ENCODE results near the gene ONECUT1. TPM values are rescaled to one million over a fixed set of nuclear protein-coding genes. Genes with fewer than 3 reads are reported as not detected.

Gene ONECUT1
- total and polyA plus RNA-seq, 2 of the 8 experiments (the other 6 are each of a cell fraction or from before 2014, with no cell fraction given) = 0.65 to 6.4 TPM

DNA sequence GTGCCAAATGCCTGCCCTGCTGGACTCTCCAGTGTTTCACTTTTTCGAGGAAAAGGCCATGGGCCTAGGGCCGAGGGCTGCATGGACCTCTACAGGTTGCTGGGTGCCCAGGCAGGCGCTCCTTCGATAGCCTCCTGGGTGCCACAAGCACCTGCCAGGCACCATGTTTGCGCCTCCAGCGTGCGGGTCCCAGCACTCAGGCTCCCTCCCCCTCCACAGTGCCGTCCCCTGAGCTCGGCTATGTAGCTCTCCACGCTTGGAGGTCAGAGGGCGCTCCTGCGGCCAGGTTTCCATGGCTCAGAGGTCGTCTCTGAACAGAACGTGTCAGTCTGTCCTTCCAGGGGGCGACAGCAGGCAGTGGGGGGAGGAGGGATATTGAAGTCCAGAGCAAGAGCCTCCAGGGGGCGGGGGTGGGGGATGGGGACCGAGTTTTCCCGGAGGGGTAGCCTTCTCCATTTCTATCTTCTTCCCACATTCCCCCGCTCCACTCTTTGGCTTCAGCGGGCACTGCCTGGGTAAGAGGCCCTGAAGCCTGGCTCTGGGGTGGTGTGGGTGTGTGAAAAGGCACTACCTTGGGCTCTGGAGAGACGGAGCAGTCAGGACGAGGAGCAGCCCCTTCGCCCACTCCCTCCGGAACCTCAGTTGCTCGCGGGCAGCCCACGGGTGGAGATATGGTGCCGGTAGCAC lies 3.6 kb downstream of the ONECUT1 start:
- H2AFZ ChIP-seq (ENCODE audit: low read length) = no peak overlapping the region
- POLR2A ChIA-PET (ENCODE audit: partially characterized antibody) = interaction anchor here (0.6 to 12.7 kb wide), 3 partner anchors 13 to 465 kb away, joined by 3 to 225 read pairs (median 5); no protein-coding TSS in a partner anchor
- DNase-seq (ENCODE audit: low read depth in 1 of 2, low spot score in 2 of 2) (peak in 1 of 2 experiments; percentile 71), FAIRE-seq (no peak)
- H3K56ac ChIP-seq (replicated peaks; ENCODE audit: insufficient read length, low read depth, low read length) = peak overlapping the region; percentile 6
- peak overlapping the region; percentile 88; the same call in 1 of the 2 replicates for H2BK12ac ChIP-seq (ENCODE audit: low read depth, low read length)
- CTCF ChIA-PET (ENCODE audit: partially characterized antibody) = interaction anchor here (1.2 to 10.9 kb wide), 4 partner anchors 11 to 726 kb away, joined by 3 to 182 read pairs (median 4); no protein-coding TSS in a partner anchor
- 0 out of 2 replicates have a peak, but pooled peaks cover under 1% of the 10 kb centered on the region for H3K79me1 ChIP-seq (ENCODE audit: low read depth, low read length)
- peaks cover 8 to 41% of the 10 kb centered on the region in 2 experiments for H4K20me1 ChIP-seq (replicated peaks in 1 of 2; ENCODE audit: control insufficient read depth in 1 of 2, insufficient read depth in 2 of 2, low read length in 2 of 2)
- H3K14ac ChIP-seq (ENCODE audit: insufficient read length) = no peak overlapping the region
- peaks cover 0 to 10% (median 0%) of the 10 kb centered on the region in 4 experiments; a peak in 1 of 8 replicates for H3K36me3 ChIP-seq (ENCODE audit: control insufficient read depth in 2 of 4, insufficient read depth in 4 of 4, low read length in 3 of 4)
- no peaks in the 10 kb centered on the region for H3K79me2 ChIP-seq (ENCODE audit: control insufficient read depth in 1 of 2, insufficient read depth in 2 of 2, low read length in 2 of 2)
- H2BK5ac ChIP-seq (ENCODE audit: low read depth, low read length) = no peak overlapping the region
- H2AK5ac ChIP-seq (ENCODE audit: low read depth, low read length) = no peak overlapping the region
- H4K8ac ChIP-seq (ENCODE audit: extremely low read depth, insufficient read depth, low read length) = no peak overlapping the region
- no peak overlapping the region for H3K9ac ChIP-seq (replicated peaks in 1 of 4; ENCODE audit: extremely low read depth in 1 of 4, low read depth in 3 of 4, low read length in 3 of 4)
- 4% methylated on average over 21 of the region's 28 CpGs; no CpG with 5 or more reads in 1 of the 2 experiments for WGBS, 2 experiments (ENCODE audit: extremely low coverage in 1 of 2, insufficient coverage in 1 of 2, insufficient read length in 1 of 2, insufficient replicate concordance in 2 of 2, low coverage in 1 of 2, low lambda C conversion rate in 2 of 2, missing lambda C conversion rate in 1 of 2)
- peaks cover 6 to 62% (median 44%) of the 10 kb centered on the region in 4 experiments for H3K4me1 ChIP-seq (replicated peaks in 1 of 4; ENCODE audit: control insufficient read depth in 3 of 4, insufficient read depth in 4 of 4, low read length in 3 of 4)
- H3K27ac ChIP-seq (ENCODE audit: low read depth, low read length) = no peak overlapping the region
- peak overlapping the region; percentile 22 to 62 (median 44); a peak in 7 of 8 replicates for H3K4me3 ChIP-seq (ENCODE audit: extremely low read depth in 1 of 4, insufficient read depth in 2 of 4, low read depth in 3 of 4, low read length in 4 of 4)
- no peak overlapping the region for H2BK15ac ChIP-seq (ENCODE audit: low read length)
- H3K9me3 ChIP-seq (ENCODE audit: insufficient read depth in 2 of 2, low read depth in 1 of 2, low read length in 1 of 2) = no peaks in the 10 kb centered on the region; a peak in 1 of 4 replicates
- no peak overlapping the region for H4K5ac ChIP-seq (ENCODE audit: insufficient read length, low read depth, low read length)
- H2BK20ac ChIP-seq (ENCODE audit: low read length) = 0 out of 2 replicates have a peak overlapping the region, but pooled peaks have one; percentile 93
- H2BK120ac ChIP-seq (replicated peaks; ENCODE audit: low read depth, low read length) = no peak overlapping the region
- no peak overlapping the region for H4K91ac ChIP-seq (replicated peaks; ENCODE audit: insufficient read length, low read length)
- peak overlapping the region; percentile 87 for H3K18ac ChIP-seq (ENCODE audit: extremely low read depth, low read length)
- peak overlapping the region; percentile 37 for H3K4ac ChIP-seq (replicated peaks; ENCODE audit: insufficient read length, low read depth, low read length)
- H3K4me2 ChIP-seq (ENCODE audit: insufficient read depth in 1 of 2, low read depth in 2 of 2, low read length in 2 of 2) = peak overlapping the region; percentile 66 to 92
- peaks cover 27% of the 10 kb centered on the region for H3K23me2 ChIP-seq (ENCODE audit: low read depth, low read length)
- H3K23ac ChIP-seq (ENCODE audit: insufficient read length) = no peak overlapping the region
- peaks cover 69 to 97% (median 87%) of the 10 kb centered on the region in 4 experiments for H3K27me3 ChIP-seq (replicated peaks in 1 of 4; ENCODE audit: control insufficient read depth in 3 of 4, extremely low read depth in 1 of 4, insufficient read depth in 3 of 4, low read length in 3 of 4)
- TF ChIP-seq SUZ12 (IDR thresholded peaks at IDR 0.05; ENCODE audit: low read length) (peak; percentile 60), CTBP2 (IDR thresholded peaks at IDR 0.05; ENCODE audit: borderline replicate concordance, insufficient read depth, insufficient read length, low read length) (peak; percentile 95), GABPA (IDR thresholded peaks at IDR 0.05; ENCODE audit: borderline replicate concordance, insufficient read depth, low read length) (no peak), TEAD4 (IDR thresholded peaks at IDR 0.05; ENCODE audit: low read depth, low read length) (no peak), RNF2 (IDR thresholded peaks at IDR 0.05; ENCODE audit: borderline replicate concordance, low read depth, low read length, missing control alignments, poor library complexity, severe bottlenecking) (peak; percentile 78), NRF1 (IDR thresholded peaks at IDR 0.05; ENCODE audit: low read depth, low read length) (no peak)
- TF ChIP-seq, protein P1, sequence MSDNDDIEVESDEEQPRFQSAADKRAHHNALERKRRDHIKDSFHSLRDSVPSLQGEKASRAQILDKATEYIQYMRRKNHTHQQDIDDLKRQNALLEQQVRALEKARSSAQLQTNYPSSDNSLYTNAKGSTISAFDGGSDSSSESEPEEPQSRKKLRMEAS (IDR thresholded peaks at IDR 0.05) = peak; percentile 40; the same call in 1 of the 2 replicates
